Measurements from ENCODE around the gene QSER1. TPM values are rescaled to one million over a fixed set of nuclear protein-coding genes. Genes with fewer than 3 reads are reported as not detected.

Gene QSER1
- polyA plus RNA-seq, 1 experiment: 16.4 TPM

- POLR2A ChIA-PET: no interaction called here
- no peak for DNase-seq (ENCODE audit: low read depth, low spot score)
- CTCF ChIA-PET: no interaction called here
- no peak for TF ChIP-seq CTCF (IDR thresholded peaks at IDR 0.05; ENCODE audit: low read depth, low read length)
- Histone ChIP-seq H3K27me3 (ENCODE audit: control insufficient read depth, insufficient read depth, low read length) (no peaks in the 10 kb centered on the region), H3K27ac (ENCODE audit: low read depth, low read length) (no peak overlapping the region), H3K9me3 (ENCODE audit: control insufficient read depth, insufficient read depth, low read length) (no peaks in the 10 kb centered on the region), H3K4me3 (ENCODE audit: low read depth, low read length) (no peak overlapping the region)
Observed at GRCh38 chr11:32985600-32985999, 93.0 kb downstream of the QSER1 start.

GRCh38 chr11:32987851-32988250 lies 95.2 kb downstream of the QSER1 start:
- DNase-seq (ENCODE audit: low read depth, low spot score): no peak
- ChIA-PET CTCF (interaction anchor here (0.6 kb wide), 1 partner anchor 28 kb away, joined by 4 read pairs; no protein-coding TSS in a partner anchor), POLR2A (no interaction called here)
- no peak for TF ChIP-seq CTCF (IDR thresholded peaks at IDR 0.05; ENCODE audit: low read depth, low read length)
- no peaks in the 10 kb centered on the region for H3K27me3 ChIP-seq (ENCODE audit: control insufficient read depth, insufficient read depth, low read length)
- peaks cover 4% of the 10 kb centered on the region; the same call in 1 of the 2 replicates for H3K9me3 ChIP-seq (ENCODE audit: control insufficient read depth, insufficient read depth, low read length)
- H3K4me3 ChIP-seq (ENCODE audit: low read depth, low read length): no peak overlapping the region
- no peak overlapping the region for H3K27ac ChIP-seq (ENCODE audit: low read depth, low read length)

- CTCF ChIA-PET: interaction anchor here (0.6 kb wide), 1 partner anchor 354 kb away, joined by 3 read pairs; no protein-coding TSS in a partner anchor
Observed at GRCh38 chr11:32990481-32990880, 97.9 kb downstream of the QSER1 start.

GRCh38 chr11:32991427-32991826 lies 98.8 kb downstream of the QSER1 start:
- H3K27ac ChIP-seq (ENCODE audit: low read depth, low read length): no peak overlapping the region
- TF ChIP-seq CTCF (IDR thresholded peaks at IDR 0.05; ENCODE audit: low read depth, low read length): no peak
- CTCF ChIA-PET: no interaction called here
- POLR2A ChIA-PET: no interaction called here
- no peaks in the 10 kb centered on the region for H3K27me3 ChIP-seq (ENCODE audit: control insufficient read depth, insufficient read depth, low read length)
- DNase-seq (ENCODE audit: low read depth, low spot score): no peak
- peaks cover 4% of the 10 kb centered on the region for H3K9me3 ChIP-seq (ENCODE audit: control insufficient read depth, insufficient read depth, low read length)
- H3K4me3 ChIP-seq (ENCODE audit: low read depth, low read length): no peak overlapping the region

More at GRCh38 chr11:32990481-32990880, 97.9 kb downstream of the QSER1 start:
- peaks cover 4% of the 10 kb centered on the region; the same call in 1 of the 2 replicates for H3K9me3 ChIP-seq (ENCODE audit: control insufficient read depth, insufficient read depth, low read length)
- no peak overlapping the region for H3K27ac ChIP-seq (ENCODE audit: low read depth, low read length)
- no peak for DNase-seq (ENCODE audit: low read depth, low spot score)
- H3K27me3 ChIP-seq (ENCODE audit: control insufficient read depth, insufficient read depth, low read length): no peaks in the 10 kb centered on the region
- POLR2A ChIA-PET: no interaction called here
- no peak for TF ChIP-seq CTCF (IDR thresholded peaks at IDR 0.05; ENCODE audit: low read depth, low read length)
- H3K4me3 ChIP-seq (ENCODE audit: low read depth, low read length): no peak overlapping the region

- Histone ChIP-seq H3K27me3 (ENCODE audit: control insufficient read depth, insufficient read depth, low read length) (no peaks in the 10 kb centered on the region), H3K27ac (ENCODE audit: low read depth, low read length) (no peak overlapping the region), H3K9me3 (ENCODE audit: control insufficient read depth, insufficient read depth, low read length) (peaks cover 4% of the 10 kb centered on the region), H3K4me3 (ENCODE audit: low read depth, low read length) (no peak overlapping the region)
- DNase-seq (ENCODE audit: low read depth, low spot score): no peak
- TF ChIP-seq CTCF (IDR thresholded peaks at IDR 0.05; ENCODE audit: low read depth, low read length): no peak
- CTCF ChIA-PET: no interaction called here
- POLR2A ChIA-PET: no interaction called here
Observed at GRCh38 chr11:32991898-32992297, 99.3 kb downstream of the QSER1 start.
